Vagina (tissue), 2 donors: ENCODE results near the gene CRADD.

ENCODE experiments used
- POLR2A ChIP-seq, 2 donors: fragments of 450-650 bp; IDR thresholded peaks; one replicate each; pipeline ENCODE4 v1.6.1; 2017; ENCODE audit warnings: antibody characterized with exemption in 2 of 2, mild to moderate bottlenecking in 2 of 2, moderate library complexity in 2 of 2
- TF ChIP-seq, protein P1 (sequence below), 3 experiments: fragments of 450-650 bp in 2 of 3; fragments of 200-600 bp in 1 of 3; sonication (generic) in 1 of 3; IDR thresholded peaks; one replicate each; pipeline ENCODE4 v1.5.1; 2017 to 2019; ENCODE audit warnings: antibody characterized with exemption in 3 of 3, mild to moderate bottlenecking in 2 of 3, moderate library complexity in 2 of 3

DNA sequence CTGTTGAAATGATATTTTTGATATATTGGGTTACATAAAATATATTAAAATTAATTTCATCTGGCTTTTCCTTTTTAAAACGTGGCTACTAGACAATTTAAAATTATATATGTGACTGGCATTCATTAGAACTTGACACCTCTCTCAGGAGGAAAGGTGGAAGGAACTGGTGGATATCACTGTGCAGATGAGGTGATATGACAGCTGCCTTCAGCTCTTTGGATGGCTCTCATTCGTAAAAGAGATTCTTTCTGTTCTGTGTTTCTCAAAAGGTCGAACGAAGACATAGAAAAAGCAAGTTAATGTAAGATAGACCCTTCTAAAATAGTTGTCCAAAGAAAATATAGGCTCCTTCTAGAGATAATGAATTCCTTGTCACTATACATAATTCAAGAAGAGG lies 36.6 kb downstream of the CRADD start:
- no peak for TF ChIP-seq POLR2A (IDR thresholded peaks at IDR 0.05)
- TF ChIP-seq, protein P1, sequence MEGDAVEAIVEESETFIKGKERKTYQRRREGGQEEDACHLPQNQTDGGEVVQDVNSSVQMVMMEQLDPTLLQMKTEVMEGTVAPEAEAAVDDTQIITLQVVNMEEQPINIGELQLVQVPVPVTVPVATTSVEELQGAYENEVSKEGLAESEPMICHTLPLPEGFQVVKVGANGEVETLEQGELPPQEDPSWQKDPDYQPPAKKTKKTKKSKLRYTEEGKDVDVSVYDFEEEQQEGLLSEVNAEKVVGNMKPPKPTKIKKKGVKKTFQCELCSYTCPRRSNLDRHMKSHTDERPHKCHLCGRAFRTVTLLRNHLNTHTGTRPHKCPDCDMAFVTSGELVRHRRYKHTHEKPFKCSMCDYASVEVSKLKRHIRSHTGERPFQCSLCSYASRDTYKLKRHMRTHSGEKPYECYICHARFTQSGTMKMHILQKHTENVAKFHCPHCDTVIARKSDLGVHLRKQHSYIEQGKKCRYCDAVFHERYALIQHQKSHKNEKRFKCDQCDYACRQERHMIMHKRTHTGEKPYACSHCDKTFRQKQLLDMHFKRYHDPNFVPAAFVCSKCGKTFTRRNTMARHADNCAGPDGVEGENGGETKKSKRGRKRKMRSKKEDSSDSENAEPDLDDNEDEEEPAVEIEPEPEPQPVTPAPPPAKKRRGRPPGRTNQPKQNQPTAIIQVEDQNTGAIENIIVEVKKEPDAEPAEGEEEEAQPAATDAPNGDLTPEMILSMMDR (IDR thresholded peaks at IDR 0.05) = no peak
